Measurements from ENCODE around the gene CPE. TPM values are rescaled to one million over a fixed set of nuclear protein-coding genes. Genes with fewer than 3 reads are reported as not detected.

CPE gene
- polyA plus RNA-seq, 1 donor (not counting 4 experiments of a cell fraction or from before 2014, with no cell fraction given), result 1.9 TPM

- Histone ChIP-seq H4K20me1 (ENCODE audit: control insufficient read depth, extremely low read depth, insufficient read depth, low read length) (no peaks in the 10 kb centered on the region), H3K4me2 (ENCODE audit: control insufficient read depth, extremely low read depth, insufficient read depth, low read depth, low read length) (no peak overlapping the region), H3K79me2 (ENCODE audit: control insufficient read depth, insufficient read depth, low read length) (no peaks in the 10 kb centered on the region), H3K27me3 (ENCODE audit: control insufficient read depth, extremely low read depth, insufficient read depth, low read length) (no peaks in the 10 kb centered on the region), H3K9ac (ENCODE audit: control insufficient read depth, extremely low read depth, insufficient read depth, low read length) (no peak overlapping the region), H3K9me3 (ENCODE audit: control insufficient read depth, low read depth, low read length) (no peaks in the 10 kb centered on the region), H3K4me1 (ENCODE audit: control insufficient read depth, extremely low read depth, insufficient read depth, low read length) (no peaks in the 10 kb centered on the region), H3K36me3 (ENCODE audit: control insufficient read depth in 2 of 2, extremely low read depth in 1 of 2, insufficient read depth in 2 of 2, low read length in 2 of 2) (peaks cover 4 to 6% of the 10 kb centered on the region in 2 experiments), H2AFZ (ENCODE audit: control insufficient read depth, low read length) (no peak overlapping the region), H3K27ac (ENCODE audit: control insufficient read depth, insufficient read depth, low read length) (no peak overlapping the region), H3K4me3 (ENCODE audit: control insufficient read depth in 2 of 3, extremely low read depth in 1 of 3, insufficient read depth in 2 of 3, low read depth in 1 of 3, low read length in 3 of 3) (no peak overlapping the region), H3K9me1 (ENCODE audit: control insufficient read depth, extremely low read depth, insufficient read depth, low read length) (no peaks in the 10 kb centered on the region)
- no peak for FAIRE-seq
- DNase-seq (ENCODE audit: low read depth, low spot score), result no peak
- peak in 2 of 3 experiments; percentile 22 to 34 for TF ChIP-seq CTCF (optimal IDR thresholded peaks at IDR 0.05 in 1 of 3, IDR thresholded peaks at IDR 0.05 in 1 of 3, conservative IDR thresholded peaks at IDR 0.05 in 1 of 3; ENCODE audit: extremely low read depth in 1 of 3, insufficient read depth in 2 of 3, low read length in 3 of 3)
- TF ChIP-seq EZH2 (IDR thresholded peaks at IDR 0.05; ENCODE audit: low read length), result no peak
- dilution Hi-C loops (cut with MboI; ENCODE audit: extremely low pct_ligation_motif_present, low sequenced_read_pairs), result loop anchor here (25.0 kb wide), 1 partner anchor 119 kb away; no protein-coding TSS in a partner anchor
Measured at GRCh38 chr4:165343353-165344191, 35.2 kb upstream of the CPE start.

GRCh38 chr4:165345666-165346417 lies 33.0 kb upstream of the CPE start:
- Histone ChIP-seq H3K27me3 (ENCODE audit: control insufficient read depth, extremely low read depth, insufficient read depth, low read length) (no peaks in the 10 kb centered on the region), H3K9ac (ENCODE audit: control insufficient read depth, extremely low read depth, insufficient read depth, low read length) (no peak overlapping the region), H3K27ac (ENCODE audit: control insufficient read depth, insufficient read depth, low read length) (no peak overlapping the region), H3K9me1 (ENCODE audit: control insufficient read depth, extremely low read depth, insufficient read depth, low read length) (no peaks in the 10 kb centered on the region), H3K79me2 (ENCODE audit: control insufficient read depth, insufficient read depth, low read length) (no peaks in the 10 kb centered on the region), H2AFZ (ENCODE audit: control insufficient read depth, low read length) (no peak overlapping the region), H3K9me3 (ENCODE audit: control insufficient read depth, low read depth, low read length) (no peaks in the 10 kb centered on the region), H3K36me3 (ENCODE audit: control insufficient read depth in 2 of 2, extremely low read depth in 1 of 2, insufficient read depth in 2 of 2, low read length in 2 of 2) (peaks cover 0 to 1% of the 10 kb centered on the region in 2 experiments), H3K4me2 (ENCODE audit: control insufficient read depth, extremely low read depth, insufficient read depth, low read depth, low read length) (no peak overlapping the region), H3K4me1 (ENCODE audit: control insufficient read depth, extremely low read depth, insufficient read depth, low read length) (no peaks in the 10 kb centered on the region), H4K20me1 (ENCODE audit: control insufficient read depth, extremely low read depth, insufficient read depth, low read length) (no peaks in the 10 kb centered on the region), H3K4me3 (ENCODE audit: control insufficient read depth in 2 of 3, extremely low read depth in 1 of 3, insufficient read depth in 2 of 3, low read depth in 1 of 3, low read length in 3 of 3) (no peak overlapping the region)
- dilution Hi-C loops (cut with MboI; ENCODE audit: extremely low pct_ligation_motif_present, low sequenced_read_pairs), result loop anchor here (25.0 kb wide), 1 partner anchor 116 kb away; no protein-coding TSS in a partner anchor
- FAIRE-seq (no peak), DNase-seq (ENCODE audit: low read depth, low spot score) (no peak)
- TF ChIP-seq EZH2 (IDR thresholded peaks at IDR 0.05; ENCODE audit: low read length) (no peak), CTCF (optimal IDR thresholded peaks at IDR 0.05 in 1 of 3, IDR thresholded peaks at IDR 0.05 in 1 of 3, conservative IDR thresholded peaks at IDR 0.05 in 1 of 3; ENCODE audit: extremely low read depth in 1 of 3, insufficient read depth in 2 of 3, low read length in 3 of 3) (no peak)

Measured in keratinocyte (primary cell).